Small intestine (tissue), 7 donors: ENCODE measurements around the gene CLIC3. TPM values are rescaled to one million over a fixed set of nuclear protein-coding genes. Genes with fewer than 3 reads are reported as not detected.

Experiments
- DNase-seq, 2 donors: peaks; one replicate each; pipeline versions ENCODE4 v3.0.0 to v3.0.0-alpha.2; 2013
- FAIRE-seq: peaks from 2 replicates; lab custom pipeline; 2012; peaks lifted over from hg19 to GRCh38; lab: Jason Lieb, UNC
- H3K27ac ChIP-seq, 3 donors: one replicate each; pipeline ENCODE4 v1.5.1; 2013; ENCODE audit warnings: low read length in 2 of 3, mild to moderate bottlenecking in 2 of 3, control low read depth in 1 of 3, inconsistent platforms in 1 of 3, low read depth in 1 of 3, moderate library complexity in 1 of 3
- H3K27me3 ChIP-seq, 3 donors: one replicate each; pipeline ENCODE4 v1.6.1; 2013; ENCODE audit warnings: low read length in 3 of 3, inconsistent platforms in 1 of 3; ENCODE audit not compliant: control insufficient read depth in 3 of 3, insufficient read depth in 3 of 3
- H3K36me3 ChIP-seq, 3 donors: one replicate each; pipeline ENCODE4 v1.6.1; 2013; ENCODE audit warnings: low read length in 3 of 3, inconsistent platforms in 1 of 3, low read depth in 1 of 3, mild to moderate bottlenecking in 1 of 3, moderate library complexity in 1 of 3; ENCODE audit not compliant: control insufficient read depth in 3 of 3, insufficient read depth in 2 of 3
- H3K4me1 ChIP-seq, 3 donors: one replicate each; pipeline ENCODE4 v1.6.1; 2013; ENCODE audit warnings: low read length in 2 of 3, inconsistent platforms in 1 of 3, low read depth in 1 of 3, mild to moderate bottlenecking in 1 of 3, moderate library complexity in 1 of 3; ENCODE audit not compliant: control insufficient read depth in 3 of 3, insufficient read depth in 2 of 3
- H3K4me3 ChIP-seq, 3 donors: one replicate each; pipeline ENCODE4 v1.5.1; 2013; ENCODE audit warnings: low read length in 3 of 3, control low read depth in 1 of 3, inconsistent platforms in 1 of 3, low read depth in 1 of 3, mild to moderate bottlenecking in 1 of 3, moderate library complexity in 1 of 3
- H3K9me3 ChIP-seq, 2 donors: one replicate each; pipeline ENCODE4 v1.6.1; 2013; ENCODE audit warnings: low read depth in 1 of 2, low read length in 1 of 2; ENCODE audit not compliant: control insufficient read depth in 2 of 2, insufficient read depth in 1 of 2
- WGBS, 3 donors: extraction: QIAGEN DNeasy Blood & Tissue Kit; methylation state at CpG; one replicate each; pipeline ENCODE4 v1.1.7; 2013; 5-methylcytosine and 5-hydroxymethylcytosine counted together
- polyA plus RNA-seq, 4 donors: library from polyadenylated mRNA; stranded (reverse) in 3 of 4; unstranded in 1 of 4; fragments of 200-250 nt in 3 of 4; fragments of 120-200 nt in 1 of 4; gene quantifications; one replicate each; pipeline versions ENCODE4 v1.2.1 to v1.2.3, GENCODE V29; 2013
- donor health status: healthy with polysubstance abuse.
- donor health status: control.
- donor health status: control.
- donor health status: Bipolar disorder and iron deficiency.
- donor health status: healthy.

CLIC3 gene
- polyA plus RNA-seq, 4 donors = 0.81 to 6.2 (median 1.4) TPM; not detected in 1

DNA sequence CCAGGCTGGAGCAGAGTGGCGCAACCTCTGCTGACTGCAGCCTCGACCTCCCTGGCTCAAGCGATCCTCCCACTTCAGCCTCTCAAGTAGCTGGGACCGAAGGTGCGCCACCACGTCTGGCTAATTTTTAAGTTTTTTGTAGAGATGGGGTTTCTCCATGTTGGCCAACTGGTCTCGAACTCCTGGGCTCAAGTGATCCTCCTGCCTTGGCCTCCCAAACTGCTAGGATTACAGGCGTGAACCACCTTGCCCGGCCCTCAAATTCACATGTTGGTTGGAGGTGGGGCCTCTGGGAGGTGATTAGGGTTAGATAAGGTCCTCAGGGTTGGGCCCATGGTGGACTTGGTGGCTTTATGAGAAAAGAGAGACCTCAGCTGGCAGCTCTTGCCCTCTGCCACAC, 34.2 kb downstream of the CLIC3 start:
- no peak overlapping the region for H3K27ac ChIP-seq
- 83 to 93% (median 90%) methylated on average over 9 of the region's 9 CpGs for WGBS, 3 donors
- DNase-seq (no peak), FAIRE-seq (no peak)
- no peak overlapping the region for H3K4me3 ChIP-seq
- H3K36me3 ChIP-seq = no peaks in the 10 kb centered on the region
- H3K27me3 ChIP-seq = peaks cover 0 to 9% (median 0%) of the 10 kb centered on the region in 3 donors
- H3K9me3 ChIP-seq = no peaks in the 10 kb centered on the region
- peaks cover 0 to 13% (median 2%) of the 10 kb centered on the region in 3 donors for H3K4me1 ChIP-seq

DNA sequence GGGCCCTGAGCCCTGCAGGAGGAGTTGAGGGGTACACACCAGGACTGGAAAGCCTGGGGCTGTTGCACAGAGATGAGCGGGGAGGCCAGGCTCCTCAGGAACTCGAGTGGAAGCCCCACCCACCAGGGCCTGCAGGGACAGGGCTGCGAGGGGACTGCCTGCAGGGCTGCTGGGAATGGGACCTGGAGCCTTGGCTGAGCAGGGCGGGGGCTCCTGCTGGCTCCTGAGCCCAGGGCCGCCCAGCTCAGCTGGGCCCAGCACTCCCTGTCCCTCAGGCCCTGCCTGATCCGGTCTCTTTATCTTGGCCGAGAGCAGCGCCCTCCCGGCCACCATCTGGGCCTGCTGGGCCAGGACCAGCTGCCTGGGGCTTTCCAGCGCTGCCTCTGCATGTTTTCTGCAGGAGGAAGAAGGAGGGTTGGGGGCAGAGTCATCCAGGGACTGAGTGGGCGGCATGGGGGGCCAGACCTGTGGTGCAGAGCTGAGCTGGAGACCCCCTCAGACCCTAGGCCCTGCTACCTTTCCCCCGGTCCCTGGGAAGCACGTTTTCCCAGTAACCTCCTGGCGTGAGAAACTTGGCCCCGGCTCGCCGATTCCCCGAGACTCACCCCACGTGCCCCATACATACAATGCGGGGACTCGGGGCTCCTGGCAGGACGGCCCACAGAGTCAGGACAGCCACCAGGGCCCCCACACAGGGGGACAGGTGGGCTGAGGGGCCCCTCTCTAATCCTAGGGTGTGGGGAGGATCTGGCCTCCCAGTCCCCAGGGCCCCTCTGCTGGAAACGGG, 34.9 kb downstream of the CLIC3 start:
- Histone ChIP-seq H3K4me1 (peaks cover 0 to 13% (median 2%) of the 10 kb centered on the region in 3 donors), H3K27me3 (peaks cover 0 to 9% (median 0%) of the 10 kb centered on the region in 3 donors), H3K36me3 (no peaks in the 10 kb centered on the region), H3K4me3 (no peak overlapping the region), H3K27ac (no peak overlapping the region), H3K9me3 (no peaks in the 10 kb centered on the region)
- DNase-seq (no peak), FAIRE-seq (no peak)
- 63 to 73% (median 69%) methylated on average over 22 to 23 of the region's 23 CpGs for WGBS, 3 donors

- DNase-seq = no peak
- no peak for FAIRE-seq
- peak overlapping the region in 1 of 3 donors; percentile 8 for H3K27ac ChIP-seq
These were observed 35.5 kb downstream of the CLIC3 start for GRCh38 chr9:136960938-136961275.

DNA sequence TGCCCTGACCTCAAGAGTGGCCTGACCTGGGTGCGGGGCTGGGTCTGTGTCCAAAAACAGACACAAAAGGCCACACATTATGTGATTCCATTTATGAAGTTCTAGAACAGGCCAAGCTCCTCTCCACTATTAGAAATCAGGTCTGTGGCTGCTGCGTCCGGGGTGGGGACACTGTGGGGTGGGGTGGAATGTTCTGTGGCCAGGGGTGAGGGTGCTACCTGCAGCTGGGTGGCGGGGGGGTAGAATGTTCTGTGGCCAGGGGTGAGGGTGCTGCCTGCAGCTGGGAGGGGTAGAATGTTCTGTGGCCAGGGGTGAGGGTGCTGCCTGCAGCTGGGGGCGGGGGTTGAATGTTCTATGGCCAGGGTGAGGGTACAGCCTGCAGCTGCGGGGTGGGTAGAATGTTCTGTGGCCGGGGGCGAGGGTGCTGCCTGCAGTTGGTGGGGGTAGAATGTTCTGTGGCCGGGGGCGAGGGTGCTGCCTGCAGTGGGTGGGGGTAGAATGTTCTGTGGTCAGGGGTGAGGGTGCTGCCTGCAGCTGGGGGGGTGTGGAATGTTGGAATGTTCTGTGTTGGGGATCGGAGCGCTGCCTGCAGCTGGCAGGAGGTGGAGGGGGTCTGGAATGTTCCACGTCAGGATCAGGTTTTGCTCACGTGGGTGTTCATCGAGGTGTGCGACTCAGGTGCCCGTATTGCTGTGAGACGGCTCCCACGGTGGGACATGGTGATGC, 36.0 kb downstream of the CLIC3 start:
- Histone ChIP-seq H3K27me3 (no peaks in the 10 kb centered on the region), H3K4me3 (no peak overlapping the region), H3K36me3 (peaks cover 0 to 9% (median 0%) of the 10 kb centered on the region in 3 donors), H3K4me1 (peaks cover 0 to 10% (median 2%) of the 10 kb centered on the region in 3 donors), H3K27ac (no peak overlapping the region), H3K9me3 (no peaks in the 10 kb centered on the region)
- FAIRE-seq = no peak
- WGBS, 3 donors = 54 to 74% (median 60%) methylated on average over 17 to 19 of the region's 19 CpGs
- no peak for DNase-seq

More at GRCh38 chr9:136960938-136961275, 35.5 kb downstream of the CLIC3 start:
- Histone ChIP-seq H3K27me3 (peaks cover 0 to 5% (median 0%) of the 10 kb centered on the region in 3 donors), H3K36me3 (peaks cover 0 to 4% (median 0%) of the 10 kb centered on the region in 3 donors), H3K4me3 (no peak overlapping the region), H3K4me1 (peaks cover 0 to 10% (median 2%) of the 10 kb centered on the region in 3 donors), H3K9me3 (no peaks in the 10 kb centered on the region)
- WGBS, 3 donors = 81 to 91% (median 86%) methylated on average over 14 to 15 of the region's 15 CpGs

DNA sequence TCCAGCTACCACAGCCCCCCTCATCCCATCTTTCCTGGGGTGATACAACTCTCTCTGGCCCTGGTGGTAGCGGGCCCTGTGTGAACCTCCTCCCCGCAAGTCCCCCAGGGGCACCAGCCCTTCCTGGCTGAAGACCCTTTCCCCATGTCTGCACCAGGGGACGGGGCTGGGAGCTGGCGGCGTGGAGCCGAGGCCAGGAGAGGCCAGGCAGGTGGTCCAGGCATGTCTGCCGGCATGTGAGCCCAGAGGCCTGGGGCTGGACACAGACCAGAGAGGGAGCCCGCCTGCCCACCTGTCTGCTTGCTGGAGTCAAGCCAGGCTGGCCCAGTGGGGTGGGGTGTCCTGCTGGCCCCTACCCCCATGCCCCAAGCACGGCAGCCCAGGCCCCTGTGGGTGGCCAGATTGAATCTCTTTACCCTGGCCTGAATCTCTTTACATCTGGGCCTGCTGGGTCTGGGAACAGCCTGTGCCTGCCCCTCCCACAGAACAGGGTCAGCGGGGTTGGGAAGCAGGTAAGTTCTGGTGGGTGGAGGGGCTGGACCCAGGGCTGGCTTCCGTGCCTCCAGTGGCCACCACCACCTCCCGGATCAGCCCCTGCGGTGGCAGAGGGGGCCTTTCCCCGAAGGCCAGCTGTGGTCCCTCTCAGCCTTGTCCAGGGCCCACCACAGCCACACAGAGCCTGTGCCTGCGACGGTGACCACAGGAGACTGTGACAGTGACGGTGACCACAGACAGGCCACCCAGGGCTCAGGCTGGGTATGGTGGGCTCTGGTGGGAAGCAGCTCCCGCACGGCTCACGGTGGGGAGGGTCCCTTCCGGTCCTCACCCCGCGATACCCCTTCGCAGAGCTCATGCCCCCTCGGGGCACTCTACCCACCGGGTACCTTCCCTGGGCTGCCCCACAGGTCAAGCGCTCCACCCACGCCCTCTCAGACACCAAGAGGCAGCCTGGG, 37.2 kb downstream of the CLIC3 start:
- H3K9me3 ChIP-seq = no peaks in the 10 kb centered on the region
- DNase-seq = no peak
- H3K27ac ChIP-seq = no peak overlapping the region
- no peaks in the 10 kb centered on the region for H3K27me3 ChIP-seq
- peaks cover 0 to 19% (median 0%) of the 10 kb centered on the region in 3 donors for H3K36me3 ChIP-seq
- 75 to 87% (median 85%) methylated on average over 18 to 28 of the region's 28 CpGs for WGBS, 3 donors
- peaks cover 0 to 2% (median 0%) of the 10 kb centered on the region in 3 donors for H3K4me1 ChIP-seq
- H3K4me3 ChIP-seq = no peak overlapping the region
- no peak for FAIRE-seq

DNA sequence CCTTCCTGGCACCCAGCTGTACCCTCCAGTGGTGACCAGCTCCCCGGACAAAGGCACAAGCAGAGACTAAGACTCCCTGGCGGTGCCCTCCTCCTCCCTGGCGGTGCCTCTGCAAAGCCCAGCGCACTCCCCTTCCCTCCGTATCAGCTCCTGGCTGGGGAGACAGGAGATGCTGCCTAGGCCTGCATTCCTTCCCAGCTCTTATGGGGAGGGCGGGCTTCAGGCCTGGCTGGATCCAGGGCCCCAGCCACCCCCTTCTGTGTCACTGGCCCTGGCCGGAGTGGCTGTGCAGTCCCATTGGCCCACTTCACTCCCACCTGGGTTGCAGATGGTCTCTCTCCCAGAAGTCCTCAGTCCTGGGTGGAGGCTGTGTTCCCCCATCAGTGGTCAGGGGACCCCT, 37.9 kb downstream of the CLIC3 start:
- no peak for FAIRE-seq
- H3K4me1 ChIP-seq = no peaks in the 10 kb centered on the region
- 81 to 96% (median 93%) methylated on average over 5 to 7 of the region's 7 CpGs for WGBS, 3 donors

DNA sequence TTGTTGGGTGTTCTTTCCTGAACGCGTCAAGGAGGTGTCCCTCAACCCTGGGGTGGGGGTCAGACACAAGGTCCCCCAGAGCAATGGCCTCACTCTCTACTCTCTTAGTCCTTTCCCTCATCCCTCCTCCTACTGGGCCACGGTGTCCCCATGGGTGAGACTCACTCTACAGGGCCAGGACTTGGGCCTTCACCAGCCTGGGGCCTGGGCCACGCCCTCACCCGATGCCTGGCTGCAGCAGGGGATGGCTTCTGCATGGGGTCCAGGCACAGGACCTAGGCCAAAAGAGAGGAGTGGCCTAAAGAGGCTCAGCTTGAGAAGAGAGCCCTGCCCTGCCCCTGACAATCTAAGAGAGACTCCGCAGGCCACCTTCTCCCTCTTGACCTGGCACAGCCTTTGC, 38.5 kb downstream of the CLIC3 start:
- Histone ChIP-seq H3K27ac (no peak overlapping the region), H3K4me1 (no peaks in the 10 kb centered on the region), H3K4me3 (no peak overlapping the region), H3K27me3 (no peaks in the 10 kb centered on the region), H3K36me3 (peaks cover 0 to 31% (median 0%) of the 10 kb centered on the region in 3 donors), H3K9me3 (no peaks in the 10 kb centered on the region)
- no peak for DNase-seq
- 81 to 92% (median 90%) methylated on average over 6 of the region's 6 CpGs for WGBS, 3 donors
- no peak for FAIRE-seq

More for the DNA sequence above, 37.9 kb downstream of the CLIC3 start:
- H3K9me3 ChIP-seq = no peaks in the 10 kb centered on the region
- H3K4me3 ChIP-seq = no peak overlapping the region
- H3K27ac ChIP-seq = no peak overlapping the region
- DNase-seq = no peak
- H3K27me3 ChIP-seq = no peaks in the 10 kb centered on the region
- H3K36me3 ChIP-seq = peaks cover 0 to 26% (median 0%) of the 10 kb centered on the region in 3 donors
